HepG2 (cell line): ENCODE results near the gene NUP54. TPM values are rescaled to one million over a fixed set of nuclear protein-coding genes. Genes with fewer than 3 reads are reported as not detected.
A peak's percentile ranks its signal among the peaks of the same experiment; 100 is the strongest.

Experiments
- BORCS8-MEF2B ChIP-seq: sonication (generic); formaldehyde crosslinking; IDR thresholded peaks from 2 replicates; pipeline ENCODE4 v1.8.0; 2022; ENCODE audit warnings: mild to moderate bottlenecking, missing genetic modification reagents
- CBFB ChIP-seq: sonication (generic); formaldehyde crosslinking; IDR thresholded peaks from 2 replicates; pipeline ENCODE4 v1.4.0; 2020; ENCODE audit warnings: missing genetic modification reagents
- CREB3 ChIP-seq: sonication (generic); formaldehyde crosslinking; IDR thresholded peaks from 2 replicates; pipeline ENCODE4 v1.5.0; 2020; ENCODE audit warnings: missing genetic modification reagents
- HNF4G ChIP-seq, 2 experiments: sonication (generic) in 1 of 2; formaldehyde crosslinking in 1 of 2; IDR thresholded peaks; 2 replicates each; pipeline versions ENCODE4 v1.4.0 to v1.6.1; 2011 to 2020; ENCODE audit warnings: borderline replicate concordance in 2 of 2, low read depth in 2 of 2, mild to moderate bottlenecking in 2 of 2, low read length in 1 of 2, missing genetic modification reagents in 1 of 2, moderate library complexity in 1 of 2
- KDM5B ChIP-seq: sonication (generic); formaldehyde crosslinking; IDR thresholded peaks from 2 replicates; pipeline ENCODE4 v1.4.0; 2020; ENCODE audit warnings: missing genetic modification reagents, mild to moderate bottlenecking, borderline replicate concordance
- KDM6A ChIP-seq: IDR thresholded peaks from 2 replicates; pipeline ENCODE4 v1.6.1; 2016; ENCODE audit warnings: low read depth
- PAF1 ChIP-seq: IDR thresholded peaks from 2 replicates; pipeline ENCODE4 v1.6.1; 2016; ENCODE audit warnings: missing genetic modification reagents, missing compliant biosample characterization
- RERE ChIP-seq: IDR thresholded peaks from 2 replicates; pipeline ENCODE4 v1.6.1; 2016; ENCODE audit warnings: low read depth, missing genetic modification reagents, missing compliant biosample characterization
- SRF ChIP-seq: IDR thresholded peaks from 2 replicates; pipeline ENCODE4 v1.6.1; 2011; ENCODE audit warnings: mild to moderate bottlenecking, low read depth, low read length, moderate library complexity
- TAF1 ChIP-seq: sonication (generic); formaldehyde crosslinking; IDR thresholded peaks from 2 replicates; pipeline ENCODE4 v1.4.0; 2020; ENCODE audit warnings: missing genetic modification reagents
- ZNF256 ChIP-seq: sonication (generic); formaldehyde crosslinking; conservative IDR thresholded peaks from 2 replicates; pipeline ENCODE4 v1.4.0; 2020; ENCODE audit warnings: missing genetic modification reagents
- ZNF670 ChIP-seq: sonication (generic); formaldehyde crosslinking; IDR thresholded peaks from 2 replicates; pipeline ENCODE4 v1.8.0; 2022; ENCODE audit warnings: mild to moderate bottlenecking, missing genetic modification reagents, borderline replicate concordance
- ZNF782 ChIP-seq: sonication (generic); formaldehyde crosslinking; IDR thresholded peaks from 2 replicates; pipeline ENCODE4 v1.4.0; 2020; ENCODE audit warnings: missing genetic modification reagents, mild to moderate bottlenecking, borderline replicate concordance
- polyA plus RNA-seq, 8 experiments: library from polyadenylated mRNA; depleted of rRNA in 3 of 8; stranded (reverse) in 7 of 8; unstranded in 1 of 8; fragments of >200 nt; fragmentation: Illumina TruSeq in 4 of 8; extraction: Trizol in 4 of 8; gene quantifications; 2 replicates each; pipeline versions ENCODE4 v1.2.1 to v1.2.3, GENCODE V29; 2011 to 2016; ENCODE audit warnings: low read depth in 4 of 8, missing spikeins in 1 of 8, mixed read lengths in 1 of 8; ENCODE audit not compliant: insufficient read depth in 1 of 8
- total RNA-seq, 5 experiments: library from RNA; depleted of rRNA; stranded (reverse); fragments of >200 nt; fragmentation: Illumina TruSeq; extraction: Trizol; gene quantifications; 2 replicates each; pipeline ENCODE4 v1.2.3, GENCODE V29; 2016; ENCODE audit warnings: low read depth in 1 of 5
- TF ChIP-seq, protein P1 (sequence below): sonication (generic); formaldehyde crosslinking; IDR thresholded peaks from 2 replicates; pipeline ENCODE4 v1.4.0; 2020; ENCODE audit warnings: mild to moderate bottlenecking, missing genetic modification reagents
- TF ChIP-seq, protein P2 (sequence below): sonication (generic); formaldehyde crosslinking; IDR thresholded peaks from 2 replicates; pipeline ENCODE4 v1.8.1; 2023; ENCODE audit warnings: mild to moderate bottlenecking, moderate library complexity, missing genetic modification reagents
- TF ChIP-seq, protein P3 (sequence below): sonication (generic); formaldehyde crosslinking; IDR thresholded peaks from 2 replicates; pipeline ENCODE4 v1.5.0; 2020; ENCODE audit warnings: mild to moderate bottlenecking, missing genetic modification reagents

The NUP54 gene
- total and polyA plus RNA-seq, 2 of the 13 experiments (the other 11 are each of a cell fraction or from before 2014, with no cell fraction given) = 36.1 to 69.3 TPM

DNA sequence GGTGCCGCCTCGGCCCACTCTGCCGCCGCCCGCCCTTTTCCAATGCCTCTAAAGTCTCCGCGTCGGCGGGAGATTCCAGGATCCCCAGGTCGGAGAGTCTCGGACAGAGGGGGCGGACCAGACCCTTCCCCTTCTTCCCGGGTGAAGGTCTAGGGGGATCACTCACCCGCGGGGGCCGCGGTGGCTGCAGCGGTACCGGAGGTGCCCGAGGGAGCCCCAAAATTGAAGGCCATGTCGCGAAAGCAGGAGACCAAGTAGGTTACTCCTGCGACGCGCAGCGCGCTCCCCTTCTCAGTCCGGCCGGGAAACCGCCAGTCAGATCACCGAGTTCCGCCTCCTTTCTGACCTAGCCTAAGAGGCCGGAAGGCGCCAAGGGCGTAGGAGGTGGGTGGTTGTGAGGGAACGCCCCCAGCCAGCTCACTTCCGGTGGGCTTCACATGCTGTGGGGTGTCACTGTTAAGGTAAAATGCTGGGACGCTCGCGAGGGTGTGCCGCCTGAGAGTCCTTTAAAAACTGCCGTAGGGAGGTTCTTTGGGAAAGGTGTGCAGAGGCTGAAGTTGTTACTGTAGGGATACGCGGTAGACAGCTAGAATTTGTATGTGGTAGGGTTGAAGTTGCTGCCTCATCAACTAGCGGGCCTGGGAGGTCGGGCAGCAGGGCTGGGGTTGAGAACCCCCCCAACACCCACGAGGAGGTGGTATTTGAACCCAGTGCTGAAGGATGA lies at the start of gene NUP54 (continued):
- peak; percentile 72; the same call in 1 of the 2 replicates for TF ChIP-seq SRF
- TF ChIP-seq PAF1 (CRISPR knock-in tag) = no peak
- peak; percentile 89 for TF ChIP-seq CREB3
- TF ChIP-seq RERE (CRISPR knock-in tag) = no peak
- TF ChIP-seq HNF4G (IDR thresholded peaks at IDR 0.05; ENCODE audit: borderline replicate concordance, low read depth, low read length) = no peak
- no peak; the same call in 1 of the 2 replicates for TF ChIP-seq HNF4G (CRISPR knock-in tag; IDR thresholded peaks at IDR 0.05; ENCODE audit: borderline replicate concordance, low read depth)
- TF ChIP-seq ZNF670 (CRISPR knock-in tag) = no peak
- TF ChIP-seq, protein P1, sequence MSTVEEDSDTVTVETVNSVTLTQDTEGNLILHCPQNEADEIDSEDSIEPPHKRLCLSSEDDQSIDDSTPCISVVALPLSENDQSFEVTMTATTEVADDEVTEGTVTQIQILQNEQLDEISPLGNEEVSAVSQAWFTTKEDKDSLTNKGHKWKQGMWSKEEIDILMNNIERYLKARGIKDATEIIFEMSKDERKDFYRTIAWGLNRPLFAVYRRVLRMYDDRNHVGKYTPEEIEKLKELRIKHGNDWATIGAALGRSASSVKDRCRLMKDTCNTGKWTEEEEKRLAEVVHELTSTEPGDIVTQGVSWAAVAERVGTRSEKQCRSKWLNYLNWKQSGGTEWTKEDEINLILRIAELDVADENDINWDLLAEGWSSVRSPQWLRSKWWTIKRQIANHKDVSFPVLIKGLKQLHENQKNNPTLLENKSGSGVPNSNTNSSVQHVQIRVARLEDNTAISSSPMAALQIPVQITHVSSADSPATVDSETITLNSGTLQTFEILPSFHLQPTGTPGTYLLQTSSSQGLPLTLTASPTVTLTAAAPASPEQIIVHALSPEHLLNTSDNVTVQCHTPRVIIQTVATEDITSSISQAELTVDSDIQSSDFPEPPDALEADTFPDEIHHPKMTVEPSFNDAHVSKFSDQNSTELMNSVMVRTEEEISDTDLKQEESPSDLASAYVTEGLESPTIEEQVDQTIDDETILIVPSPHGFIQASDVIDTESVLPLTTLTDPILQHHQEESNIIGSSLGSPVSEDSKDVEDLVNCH = 0 out of 2 replicates have a peak, but pooled peaks have one; percentile 71
- peak; percentile 96 for TF ChIP-seq BORCS8-MEF2B (CRISPR knock-in tag)
- TF ChIP-seq, protein P2, sequence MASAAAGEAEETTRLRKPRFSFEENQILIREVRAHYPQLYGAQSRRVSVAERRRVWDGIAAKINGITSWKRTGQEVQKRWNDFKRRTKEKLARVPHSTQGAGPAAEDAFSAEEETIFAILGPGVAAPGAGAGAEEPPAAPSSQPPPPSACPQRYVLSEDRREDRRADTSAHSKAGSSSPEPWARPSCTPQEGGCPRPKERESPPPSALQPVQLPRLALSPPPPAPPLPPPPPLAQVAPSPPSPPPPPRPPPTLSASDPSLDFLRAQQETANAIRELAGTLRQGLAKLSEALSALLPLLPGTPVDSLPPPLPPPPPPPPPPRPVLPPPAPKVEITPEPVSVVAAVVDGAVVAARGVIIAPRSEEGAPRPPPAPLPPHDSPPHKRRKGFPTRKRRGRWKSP (CRISPR knock-in tag) = peak; percentile 90
- TF ChIP-seq ZNF782 (CRISPR knock-in tag) = peak; percentile 81; the same call in 1 of the 2 replicates
- no peak for TF ChIP-seq KDM6A (CRISPR knock-in tag)
- TF ChIP-seq, protein P3, sequence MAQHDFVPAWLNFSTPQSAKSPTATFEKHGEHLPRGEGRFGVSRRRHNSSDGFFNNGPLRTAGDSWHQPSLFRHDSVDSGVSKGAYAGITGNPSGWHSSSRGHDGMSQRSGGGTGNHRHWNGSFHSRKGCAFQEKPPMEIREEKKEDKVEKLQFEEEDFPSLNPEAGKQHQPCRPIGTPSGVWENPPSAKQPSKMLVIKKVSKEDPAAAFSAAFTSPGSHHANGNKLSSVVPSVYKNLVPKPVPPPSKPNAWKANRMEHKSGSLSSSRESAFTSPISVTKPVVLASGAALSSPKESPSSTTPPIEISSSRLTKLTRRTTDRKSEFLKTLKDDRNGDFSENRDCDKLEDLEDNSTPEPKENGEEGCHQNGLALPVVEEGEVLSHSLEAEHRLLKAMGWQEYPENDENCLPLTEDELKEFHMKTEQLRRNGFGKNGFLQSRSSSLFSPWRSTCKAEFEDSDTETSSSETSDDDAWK (CRISPR knock-in tag) = no peak
- TF ChIP-seq TAF1 (CRISPR knock-in tag) = peak; percentile 95
- TF ChIP-seq CBFB (CRISPR knock-in tag) = peak; percentile 85
- peak; percentile 74 for TF ChIP-seq ZNF256 (CRISPR knock-in tag)
- TF ChIP-seq KDM5B (CRISPR knock-in tag) = peak; percentile 67; the same call in 1 of the 2 replicates
